HG02642 (cell line): ENCODE measurements around the gene ANKAR.
"Not testable (repeated sequence)": the region's sequence is repeated elsewhere in the genome, so short reads cannot be mapped to it uniquely, and the experiment has no call there.

ENCODE experiments used
- ATAC-seq: cut with Tn5 transposase; IDR thresholded peaks from one replicate; pipeline ENCODE4 v1.9.1; 2021; ENCODE audit warnings: mild to moderate bottlenecking; ENCODE audit not compliant: unreplicated experiment, poor library complexity

The ANKAR gene, protein sequence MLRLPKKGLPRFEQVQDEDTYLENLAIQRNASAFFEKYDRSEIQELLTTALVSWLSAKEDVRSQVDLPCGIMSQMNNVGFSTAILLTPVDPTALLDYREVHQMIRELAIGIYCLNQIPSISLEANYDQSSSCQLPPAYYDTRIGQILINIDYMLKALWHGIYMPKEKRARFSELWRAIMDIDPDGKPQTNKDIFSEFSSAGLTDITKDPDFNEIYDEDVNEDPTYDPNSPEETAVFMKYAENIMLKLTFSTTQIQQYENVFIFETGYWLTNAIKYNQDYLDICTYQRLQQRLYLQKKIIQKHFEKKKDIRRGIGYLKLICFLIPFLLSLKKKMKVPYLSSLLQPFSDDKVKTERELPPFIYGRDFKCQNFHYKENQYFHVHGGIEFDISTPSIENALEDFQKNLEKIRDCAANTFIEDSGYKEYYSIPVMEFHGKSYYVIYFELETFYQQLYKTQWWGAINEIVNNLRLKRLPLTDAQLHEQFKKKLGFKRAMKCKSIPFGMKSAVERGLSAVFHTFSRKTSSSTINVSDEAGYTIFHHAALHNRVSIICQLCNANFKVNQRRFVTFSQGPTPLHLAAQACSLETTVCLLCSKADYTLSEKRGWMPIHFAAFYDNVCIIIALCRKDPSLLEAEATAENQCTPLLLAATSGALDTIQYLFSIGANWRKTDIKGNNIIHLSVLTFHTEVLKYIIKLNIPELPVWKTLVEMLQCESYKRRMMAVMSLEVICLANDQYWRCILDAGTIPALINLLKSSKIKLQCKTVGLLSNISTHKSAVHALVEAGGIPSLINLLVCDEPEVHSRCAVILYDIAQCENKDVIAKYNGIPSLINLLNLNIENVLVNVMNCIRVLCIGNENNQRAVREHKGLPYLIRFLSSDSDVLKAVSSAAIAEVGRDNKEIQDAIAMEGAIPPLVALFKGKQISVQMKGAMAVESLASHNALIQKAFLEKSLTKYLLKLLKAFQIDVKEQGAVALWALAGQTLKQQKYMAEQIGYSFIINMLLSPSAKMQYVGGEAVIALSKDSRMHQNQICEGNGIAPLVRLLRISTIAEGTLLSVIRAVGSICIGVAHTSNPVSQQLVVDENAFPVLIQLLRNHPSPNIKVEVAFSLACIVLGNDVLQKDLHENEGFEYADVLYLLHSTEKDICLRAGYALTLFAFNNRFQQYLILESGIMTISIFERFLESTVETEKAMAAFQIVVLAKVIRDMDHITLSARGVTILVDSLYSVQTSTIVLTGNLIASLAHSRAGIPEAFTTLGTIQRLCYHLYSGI (N-terminal part only)

DNA sequence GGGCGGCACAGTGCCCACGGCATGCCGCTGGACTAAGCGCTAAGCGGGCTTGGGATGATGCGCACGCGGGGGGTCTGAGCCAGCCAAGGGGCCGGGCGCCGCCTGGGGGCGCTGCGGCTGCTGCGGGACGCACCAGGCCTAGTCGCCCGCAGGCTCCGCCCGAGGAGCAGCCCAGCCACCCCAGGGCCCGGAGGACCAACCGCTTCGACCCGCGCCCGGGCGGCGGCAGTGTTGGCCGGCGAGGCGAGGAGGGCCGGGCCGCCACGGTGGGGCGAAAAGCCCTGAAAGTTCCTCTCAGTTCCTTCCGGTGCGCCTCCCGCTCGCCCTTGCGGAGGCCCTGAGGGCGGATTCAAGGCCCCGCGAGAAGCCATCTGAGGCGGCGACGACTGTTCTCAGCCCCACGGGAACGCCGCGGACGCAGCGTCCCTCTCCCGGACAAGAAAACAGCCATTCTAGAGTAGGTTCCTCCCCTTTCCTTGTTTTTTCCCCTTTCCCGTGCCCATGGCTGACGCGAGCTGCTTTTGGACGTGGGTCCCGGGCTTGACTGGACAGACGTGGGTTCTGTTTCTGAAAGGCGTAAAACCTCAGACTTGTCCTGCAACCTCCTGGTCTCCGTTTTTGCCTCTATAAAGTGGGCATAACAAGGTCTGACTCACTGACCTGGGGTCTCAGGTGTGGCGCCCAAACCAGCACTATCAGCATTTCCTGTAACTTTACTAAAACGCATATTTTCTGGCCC, at the start of gene ANKAR:
Gene ANKAR (plus strand): TSS at position 297 of the 739 bp plus-strand sequence. CDS start 1,821 bp downstream, outside the sequence.
- peak; percentile 97 for ATAC-seq

- no peak for ATAC-seq
These were observed 48.8 kb upstream of the ANKAR start for GRCh38 chr2:189625636-189626035.

- no peak for ATAC-seq
These were observed 46.7 kb upstream of the ANKAR start for GRCh38 chr2:189627789-189628188.

GRCh38 chr2:189628817-189629530, 45.5 kb upstream of the ANKAR start:
- no peak for ATAC-seq

DNA sequence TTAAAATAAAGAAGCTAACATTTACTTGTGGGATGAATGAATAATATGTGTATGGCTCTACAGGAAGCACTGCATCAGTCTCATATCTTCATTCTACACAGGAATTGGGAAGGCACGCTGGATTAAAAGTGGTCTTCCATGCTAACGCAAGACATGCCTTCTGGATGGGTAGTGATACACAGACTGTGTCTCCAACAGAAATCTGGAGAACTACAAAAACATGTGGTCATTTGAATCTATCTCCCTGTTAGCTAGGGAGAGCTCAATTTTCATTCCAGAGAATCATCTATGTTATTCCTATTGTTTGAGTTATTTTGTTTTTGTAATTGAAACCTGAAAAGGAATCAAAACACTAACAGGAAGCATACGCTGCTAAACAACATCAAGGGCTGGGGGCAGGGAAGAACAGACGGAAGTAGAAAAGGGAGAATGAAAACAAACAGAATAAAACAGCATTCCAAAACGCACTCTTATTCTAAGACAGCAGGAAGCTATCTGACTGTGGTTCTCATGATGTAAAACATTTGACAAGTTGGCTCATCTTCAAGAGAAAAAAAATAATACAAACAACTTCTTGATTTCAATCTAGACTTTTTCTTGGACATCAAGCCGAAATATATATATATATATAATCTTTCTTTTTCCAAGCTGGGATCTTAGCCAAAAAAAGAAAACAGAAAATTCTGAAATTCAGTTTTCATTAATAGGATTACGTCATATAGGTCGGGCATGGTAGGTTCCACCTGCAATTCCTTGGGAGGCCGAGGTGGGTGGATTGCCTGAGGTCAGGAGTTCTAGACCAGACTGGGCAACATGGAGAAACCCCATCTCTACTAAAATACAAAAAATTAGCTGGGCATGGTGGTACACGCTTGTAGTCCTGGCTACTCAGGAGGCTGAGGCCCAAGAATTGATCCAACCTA, 44.7 kb upstream of the ANKAR start:
- ATAC-seq: no peak

GRCh38 chr2:189631849-189632248, 42.6 kb upstream of the ANKAR start:
- no peak for ATAC-seq

DNA sequence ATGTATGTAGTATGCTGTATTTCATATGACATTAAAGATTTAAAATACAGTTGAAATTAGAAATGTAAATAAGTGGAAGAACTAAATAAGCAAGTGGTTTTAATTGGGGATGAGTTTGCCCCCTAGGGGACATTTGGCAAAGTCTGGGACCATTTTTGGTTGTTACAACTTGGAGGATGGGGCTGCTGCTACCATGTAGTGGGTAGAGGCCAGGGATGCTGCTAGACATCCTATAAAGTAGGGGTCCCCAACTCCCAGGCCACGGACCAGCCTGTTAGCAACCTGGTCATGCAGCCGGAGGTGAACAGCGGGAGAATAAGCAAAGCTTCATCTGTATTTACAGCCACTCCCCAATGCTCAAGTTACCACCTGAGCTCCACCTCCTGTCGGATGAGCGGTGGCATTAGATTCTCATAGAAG, 41.1 kb upstream of the ANKAR start:
- no peak for ATAC-seq

DNA sequence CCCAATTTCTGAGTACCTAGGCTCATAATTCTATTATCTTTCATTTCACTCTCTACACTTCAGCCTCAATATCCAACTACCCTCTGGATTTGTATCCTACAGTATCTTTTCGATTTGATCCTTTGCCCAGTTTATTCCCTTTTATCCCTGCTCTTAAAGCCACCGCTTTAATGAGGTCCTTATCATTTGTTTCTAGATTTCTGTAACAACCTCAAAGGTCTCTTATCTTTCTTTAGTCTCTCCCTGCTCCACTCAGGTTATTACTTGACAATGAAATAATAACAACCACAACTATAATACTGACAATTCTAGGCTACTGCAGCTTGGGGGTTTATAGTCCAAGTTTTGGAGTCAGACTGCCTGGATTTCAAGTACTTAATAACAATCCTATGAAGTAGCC, 39.1 kb upstream of the ANKAR start:
- ATAC-seq: no peak

GRCh38 chr2:189638301-189639006, 36.0 kb upstream of the ANKAR start:
- ATAC-seq: no peak

DNA sequence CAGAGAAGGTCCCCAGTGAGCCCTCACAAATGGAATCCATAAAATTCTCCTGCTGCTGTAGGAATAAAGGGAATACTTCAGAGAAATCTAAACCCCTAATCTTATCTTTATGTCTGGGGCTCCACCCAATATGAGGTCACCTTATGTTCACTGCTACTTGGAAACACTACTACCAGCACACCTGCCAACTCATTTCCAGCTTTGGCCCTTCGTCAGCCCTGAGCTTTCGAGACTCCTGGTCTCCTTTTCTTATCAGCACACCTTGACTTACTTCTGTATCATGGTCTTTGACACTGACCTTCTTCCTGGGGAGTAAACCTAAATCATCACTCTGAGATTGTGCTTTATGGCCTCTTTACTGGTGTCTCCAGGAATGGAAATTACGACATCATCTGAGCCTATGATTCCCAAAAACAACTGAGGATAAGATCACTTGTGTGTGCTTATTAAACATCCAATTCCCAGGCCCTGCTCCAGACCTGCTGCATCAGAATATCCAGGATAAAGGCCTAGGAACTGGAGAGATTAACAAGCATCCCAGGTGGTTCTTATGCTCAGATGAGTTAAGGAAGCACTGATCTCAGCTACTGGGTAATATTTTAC, 35.4 kb upstream of the ANKAR start:
- ATAC-seq: no peak

DNA sequence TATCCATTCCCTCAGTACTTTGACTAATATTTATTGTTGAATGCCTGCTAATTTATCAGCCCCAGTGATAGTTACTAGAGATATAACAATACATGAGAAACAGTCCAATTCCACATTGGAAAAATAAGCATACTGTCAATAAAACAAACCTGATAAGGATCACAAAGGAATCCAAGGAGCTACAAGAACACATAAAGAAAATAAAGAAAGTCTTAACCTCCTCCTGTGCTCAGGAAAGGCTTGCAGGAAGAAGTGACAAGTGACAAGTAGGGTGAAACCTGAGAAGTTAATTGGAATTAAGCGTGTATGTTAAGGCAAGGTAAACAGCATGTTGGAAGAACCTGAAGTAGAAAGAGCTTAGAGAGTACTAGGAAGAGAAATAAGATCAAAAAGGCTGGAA, 33.5 kb upstream of the ANKAR start:
- no peak for ATAC-seq

DNA sequence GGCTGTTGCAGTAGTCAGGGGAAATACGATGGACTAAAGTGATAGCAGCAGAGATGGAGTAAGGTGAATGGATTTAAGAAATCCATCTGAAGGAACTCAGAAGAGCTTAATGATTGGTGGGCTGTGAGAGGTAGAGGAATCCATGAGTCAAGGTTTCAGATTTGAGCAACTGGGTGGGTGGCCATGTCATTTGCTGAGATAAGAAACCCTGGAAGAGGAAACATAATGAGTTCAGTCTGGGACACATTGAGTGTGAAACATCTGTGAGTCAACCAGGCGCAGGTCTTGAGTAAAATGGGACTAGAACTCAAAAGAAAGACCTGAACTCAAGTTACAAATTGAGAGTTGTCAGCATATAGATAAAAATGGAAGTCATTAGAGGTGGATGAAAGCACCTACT, 32.9 kb upstream of the ANKAR start:
- ATAC-seq: no peak

GRCh38 chr2:189646521-189646920, 27.9 kb upstream of the ANKAR start:
- ATAC-seq: no peak

DNA sequence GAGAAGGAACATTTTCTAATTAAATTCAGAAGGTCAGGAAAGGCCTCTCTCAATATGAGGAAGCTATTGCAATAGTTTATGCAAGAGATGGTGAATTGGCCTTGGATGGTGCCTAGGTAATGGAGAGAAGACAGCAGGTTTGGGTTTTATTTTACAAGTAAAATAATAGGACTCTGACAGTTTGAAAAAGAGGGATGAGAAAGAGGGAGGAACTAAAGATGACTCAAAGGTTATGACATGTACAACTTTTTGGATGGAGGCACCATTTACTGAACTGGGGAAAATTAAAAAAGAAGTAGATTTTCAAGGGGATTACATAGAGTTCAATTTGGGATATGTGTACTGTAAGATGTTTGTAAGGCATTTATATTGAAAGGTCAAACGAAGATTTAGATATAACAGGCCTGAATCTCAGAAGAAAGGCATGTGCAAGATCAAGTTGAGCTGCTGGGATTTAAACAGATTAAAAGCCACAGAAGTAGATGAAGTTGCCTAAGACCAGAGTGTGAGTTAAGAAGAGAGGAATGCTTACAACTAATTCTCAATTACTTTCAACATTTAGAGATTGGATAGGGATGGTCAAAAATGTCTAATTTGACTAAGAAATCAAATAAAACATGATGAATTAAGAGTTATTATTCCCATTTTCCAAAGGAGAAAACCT, 25.5 kb upstream of the ANKAR start:
- ATAC-seq: no peak

- ATAC-seq: no peak
These were observed 23.2 kb upstream of the ANKAR start for GRCh38 chr2:189651284-189651683.

DNA sequence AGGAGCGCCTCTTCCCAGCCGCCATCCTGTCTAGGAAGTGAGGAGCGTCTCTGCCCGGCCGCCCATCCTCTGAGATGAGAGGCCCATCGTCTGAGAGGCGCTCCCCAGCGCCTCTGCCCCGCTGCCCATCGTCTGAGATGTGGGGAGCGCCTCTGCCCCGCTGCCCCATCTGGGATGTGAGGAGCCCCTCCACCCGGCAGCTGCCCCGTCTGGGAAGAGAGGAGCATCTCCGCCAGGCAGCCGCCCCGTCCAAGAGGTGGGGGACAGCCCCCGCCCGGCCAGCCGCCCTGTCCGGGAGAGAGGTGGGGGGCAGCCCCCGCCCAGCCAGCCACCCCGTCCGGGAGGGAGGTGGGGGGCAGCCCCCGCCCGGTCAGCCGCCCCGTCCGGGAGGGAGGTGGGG, 21.0 kb upstream of the ANKAR start:
- not testable (repeated sequence) for ATAC-seq

GRCh38 chr2:189654641-189655040, 19.8 kb upstream of the ANKAR start:
- no peak for ATAC-seq
